GM18873 (cell line): ENCODE results near the gene EGFL7.

Source experiments
- ATAC-seq: cut with Tn5 transposase; IDR thresholded peaks from one replicate; pipeline ENCODE4 v1.9.1; 2021; ENCODE audit warnings: mild to moderate bottlenecking, moderate library complexity, moderate number of reproducible peaks; ENCODE audit not compliant: unreplicated experiment, low FRiP score

Gene EGFL7

DNA sequence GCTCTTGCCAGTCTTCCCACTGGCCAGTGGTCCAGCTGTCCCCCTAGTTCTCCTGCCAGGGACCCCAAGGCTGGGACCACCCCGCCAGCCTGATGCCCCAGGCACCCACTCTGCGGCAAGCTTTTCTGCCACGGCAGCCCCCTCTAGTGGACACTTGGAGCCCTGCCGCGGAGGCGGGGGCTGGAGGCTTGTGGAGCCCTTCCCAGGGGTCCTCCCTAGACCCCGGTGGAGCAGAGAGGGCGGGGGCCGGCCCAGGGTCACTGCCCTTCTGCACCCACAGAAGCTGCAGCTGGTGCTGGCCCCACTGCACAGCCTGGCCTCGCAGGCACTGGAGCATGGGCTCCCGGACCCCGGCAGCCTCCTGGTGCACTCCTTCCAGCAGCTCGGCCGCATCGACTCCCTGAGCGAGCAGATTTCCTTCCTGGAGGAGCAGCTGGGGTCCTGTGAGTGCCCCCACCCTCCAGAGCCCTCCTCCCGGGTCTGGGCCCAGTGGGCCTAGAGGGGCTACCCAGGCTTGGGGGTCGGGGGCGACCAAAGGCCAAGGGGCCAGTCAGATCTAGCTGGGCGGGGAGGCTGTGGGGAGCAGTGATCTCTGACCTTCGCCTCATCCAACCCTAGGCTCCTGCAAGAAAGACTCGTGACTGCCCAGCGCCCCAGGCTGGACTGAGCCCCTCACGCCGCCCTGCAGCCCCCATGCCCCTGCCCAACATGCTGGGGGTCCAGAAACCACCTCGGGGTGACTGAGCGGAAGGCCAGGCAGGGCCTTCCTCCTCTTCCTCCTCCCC lies 9.1 kb downstream of the EGFL7 start:
- no peak for ATAC-seq

- no peak for ATAC-seq
Observed at GRCh38 chr9:136672431-136673087, 9.8 kb downstream of the EGFL7 start.

- ATAC-seq, result no peak
Observed at GRCh38 chr9:136673088-136673974, 10.6 kb downstream of the EGFL7 start.

- no peak for ATAC-seq
Observed at GRCh38 chr9:136673975-136674785, 11.5 kb downstream of the EGFL7 start.

GRCh38 chr9:136674786-136675349 lies 12.2 kb downstream of the EGFL7 start:
- ATAC-seq, result no peak

DNA sequence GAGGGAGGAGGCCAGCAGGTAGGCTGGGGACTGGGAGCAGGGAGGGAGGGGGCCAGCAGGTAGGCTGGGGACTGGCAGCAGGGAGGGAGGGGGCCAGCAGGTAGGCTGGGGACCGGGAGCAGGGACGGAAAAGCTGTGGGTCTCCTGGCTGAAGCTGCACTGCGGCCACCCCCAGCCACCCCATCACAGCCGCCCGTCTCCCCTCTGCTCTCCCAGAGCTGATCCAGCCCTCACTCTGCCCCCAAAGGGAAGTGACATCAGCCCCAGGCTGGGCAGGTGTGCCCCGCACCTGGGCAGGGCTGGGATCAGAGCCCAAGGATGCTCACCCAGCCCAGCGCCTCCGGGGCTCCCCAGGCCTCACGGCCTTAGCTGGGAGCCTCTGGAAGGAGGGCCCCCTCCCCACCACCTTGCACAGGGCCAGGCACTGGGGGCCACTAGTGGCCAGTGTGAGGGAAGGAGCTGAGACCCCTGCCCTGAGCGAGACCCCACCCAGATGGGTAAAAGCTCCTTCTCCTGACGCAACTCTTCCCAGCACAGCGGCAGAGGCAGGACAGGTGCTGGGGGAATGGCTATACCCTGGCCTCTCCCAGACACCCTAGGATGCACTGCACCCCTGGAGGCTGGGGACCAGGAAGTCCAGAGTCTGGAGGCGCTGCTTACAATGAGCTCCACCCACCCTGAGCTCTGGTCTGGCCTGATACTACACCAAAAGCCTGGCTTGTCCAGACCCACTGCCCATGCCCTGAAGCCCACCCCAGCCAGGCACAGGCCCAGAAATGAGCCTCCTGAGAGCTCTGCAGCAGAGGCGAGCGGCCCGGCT lies 13.0 kb downstream of the EGFL7 start:
- ATAC-seq, result no peak

GRCh38 chr9:136676297-136676794 lies 13.6 kb downstream of the EGFL7 start:
- ATAC-seq, result no peak

DNA sequence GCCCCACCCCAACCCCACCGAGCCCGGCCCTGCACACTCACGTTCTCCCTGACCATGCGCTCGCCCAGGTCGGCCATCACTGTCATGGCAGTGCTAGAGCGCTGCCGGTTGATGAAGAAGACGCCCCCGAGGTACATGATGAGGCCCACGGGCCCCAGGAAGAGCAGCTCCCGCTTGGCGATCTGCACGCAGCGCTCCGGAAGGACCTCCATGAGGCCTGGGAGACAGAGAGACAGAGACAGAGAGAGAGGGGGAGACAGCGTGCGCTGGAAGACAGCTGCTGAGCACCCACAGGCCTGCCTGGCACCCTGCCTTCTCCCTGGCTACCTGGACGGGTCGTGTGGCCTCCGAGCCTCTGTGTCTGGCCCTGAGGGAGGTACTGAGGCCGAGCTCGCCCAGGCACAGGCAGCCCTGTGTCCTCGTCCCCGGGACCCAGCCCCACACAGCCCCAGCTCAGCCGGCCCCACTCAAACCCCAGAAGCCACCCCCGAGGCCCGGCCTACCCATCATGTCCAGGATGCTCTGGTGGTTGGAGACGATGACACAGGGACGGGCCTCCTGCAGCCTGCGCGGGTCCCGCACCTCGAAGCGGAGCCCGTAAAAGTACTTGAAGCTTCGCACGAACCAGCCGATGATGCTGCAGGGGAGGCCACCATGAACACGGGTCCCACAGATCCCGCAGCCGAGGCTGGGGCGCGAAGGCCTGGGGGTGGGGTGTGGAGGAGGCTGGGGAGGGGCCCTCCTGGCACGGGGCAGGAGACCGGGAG lies 14.4 kb downstream of the EGFL7 start:
- ATAC-seq, result no peak

DNA sequence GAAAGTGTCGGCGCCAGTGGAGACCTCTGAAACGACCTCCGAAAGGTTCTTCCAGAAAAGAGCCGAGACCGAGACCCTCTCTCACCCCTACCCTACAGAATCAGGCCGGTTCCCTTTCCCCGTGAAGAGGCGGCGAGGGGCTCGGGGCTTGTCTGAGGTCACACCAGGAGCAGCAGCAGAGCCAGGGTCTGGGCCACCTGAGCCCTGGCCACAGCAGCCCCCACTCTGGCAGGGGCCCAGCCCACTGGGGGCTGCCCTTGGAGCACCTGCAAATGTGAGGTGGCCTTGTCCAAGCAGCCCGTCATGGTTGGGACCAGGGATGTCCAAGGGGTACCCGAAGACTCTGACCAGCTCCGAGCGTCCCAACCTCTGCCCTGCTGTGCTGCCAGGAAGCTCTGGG lies 15.3 kb downstream of the EGFL7 start:
- ATAC-seq, result no peak

- ATAC-seq, result no peak
Observed at GRCh38 chr9:136678624-136679023, 15.9 kb downstream of the EGFL7 start.

- ATAC-seq, result no peak
Observed at GRCh38 chr9:136679431-136679941, 16.8 kb downstream of the EGFL7 start.

- no peak for ATAC-seq
Observed at GRCh38 chr9:136681029-136681428, 18.3 kb downstream of the EGFL7 start.

GRCh38 chr9:136681945-136682699 lies 19.4 kb downstream of the EGFL7 start:
- ATAC-seq, result no peak

GRCh38 chr9:136682710-136683109 lies 20.0 kb downstream of the EGFL7 start:
- ATAC-seq, result no peak

- no peak for ATAC-seq
Observed at GRCh38 chr9:136683173-136683745, 20.5 kb downstream of the EGFL7 start.

DNA sequence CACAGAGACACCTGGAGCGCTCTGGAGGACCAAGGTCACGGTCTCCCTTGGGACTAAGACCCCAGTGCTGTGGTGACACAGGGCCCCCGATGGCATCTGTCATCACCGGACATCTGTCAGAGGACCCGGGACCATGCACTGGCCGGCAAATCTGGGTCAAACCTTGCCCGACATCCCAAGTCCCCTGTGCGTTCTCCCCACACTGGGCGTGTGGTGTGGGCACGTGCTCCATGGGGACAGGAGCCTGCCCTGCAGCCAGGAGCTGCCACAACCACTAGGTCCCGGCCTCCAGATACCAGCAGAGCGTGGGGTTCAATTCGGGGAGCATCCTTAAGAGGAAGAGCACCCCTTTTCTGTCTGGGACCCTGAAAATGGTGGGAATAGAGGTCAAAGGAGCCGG lies 21.0 kb downstream of the EGFL7 start:
- no peak for ATAC-seq

- ATAC-seq, result no peak
Observed at GRCh38 chr9:136684339-136684738, 21.6 kb downstream of the EGFL7 start.
